OCI-LY7 (cell line): ENCODE measurements around the gene COL9A3. TPM values are rescaled to one million over a fixed set of nuclear protein-coding genes. Genes with fewer than 3 reads are reported as not detected.

Source experiments
- BruUV-seq: library from RNA; stranded (reverse); fragments of 400-500 nt; replicated peaks from 2 replicates; lab custom pipeline; 2021; lab: Mats Ljungman, UMichigan
- CTCF ChIA-PET: fragments of 300-600 bp; sonication (Branson Sonifier 250); formaldehyde crosslinking; loops from one replicate; lab custom pipeline; 2022; ENCODE audit warnings: antibody characterized with exemption; ENCODE audit not compliant: unreplicated experiment; lab: Charles Lee
- POLR2A ChIA-PET: fragments of 300-600 bp; sonication (Branson Sonifier 250); formaldehyde crosslinking; loops from one replicate; lab custom pipeline; 2022; ENCODE audit warnings: antibody characterized with exemption; lab: Charles Lee
- DNase-seq: peaks from one replicate; pipeline ENCODE4 v3.0.0-alpha.2; 2015; ENCODE audit warnings: low spot score
- H2AFZ ChIP-seq: fragments of 200-600 bp; sonication (generic), shearing (Covaris generic); 2 replicates; pipeline ENCODE4 v1.6.1; 2014; ENCODE audit warnings: mild to moderate bottlenecking, antibody characterized with exemption, low read length, moderate library complexity
- H3K27ac ChIP-seq: fragments of 200-600 bp; sonication (generic); 2 replicates; pipeline ENCODE4 v1.5.1; 2014; ENCODE audit warnings: mixed run types, low read depth, mild to moderate bottlenecking, moderate library complexity, low read length, inconsistent platforms; ENCODE audit not compliant: poor library complexity, severe bottlenecking
- H3K36me3 ChIP-seq: fragments of 200-600 bp; sonication (generic); 2 replicates; pipeline ENCODE4 v1.6.1; 2014; ENCODE audit warnings: mild to moderate bottlenecking, antibody characterized with exemption, low read length, moderate library complexity, mixed read lengths; ENCODE audit not compliant: insufficient read depth
- H3K4me1 ChIP-seq: fragments of 200-600 bp; sonication (generic); 2 replicates; pipeline ENCODE4 v1.5.1; 2014; ENCODE audit warnings: mild to moderate bottlenecking, low read length; ENCODE audit not compliant: insufficient read depth, poor library complexity, severe bottlenecking
- H3K4me2 ChIP-seq: fragments of 200-600 bp; sonication (generic); 2 replicates; pipeline ENCODE4 v1.6.1; 2014; ENCODE audit warnings: mild to moderate bottlenecking, low read length
- H3K4me3 ChIP-seq: fragments of 200-600 bp; sonication (generic); 2 replicates; pipeline ENCODE4 v1.5.1; 2014; ENCODE audit warnings: mild to moderate bottlenecking, low read depth, low read length; ENCODE audit not compliant: poor library complexity, severe bottlenecking
- H3K79me2 ChIP-seq: fragments of 200-600 bp; sonication (generic); 2 replicates; pipeline ENCODE4 v1.6.1; 2016; ENCODE audit warnings: low read depth, mild to moderate bottlenecking, low read length, moderate library complexity, mixed read lengths; ENCODE audit not compliant: insufficient read depth
- H3K9me2 ChIP-seq: fragments of 200-600 bp; sonication (generic); 2 replicates; pipeline ENCODE4 v1.6.1; 2016; ENCODE audit warnings: mild to moderate bottlenecking, low read length, mixed read lengths; ENCODE audit not compliant: insufficient read depth
- H3K9me3 ChIP-seq: fragments of 200-600 bp; sonication (generic); 2 replicates; pipeline ENCODE4 v1.6.1; 2014; ENCODE audit warnings: mild to moderate bottlenecking, mixed run types, low read length, mixed read lengths
- H4K20me1 ChIP-seq: fragments of 200-600 bp; sonication (generic); 2 replicates; pipeline ENCODE4 v1.6.1; 2014; ENCODE audit warnings: mild to moderate bottlenecking, antibody characterized with exemption, low read length, moderate library complexity, mixed read lengths; ENCODE audit not compliant: insufficient read depth
- CTCF ChIP-seq: fragments of 200-600 bp; sonication (generic); conservative IDR thresholded peaks from 2 replicates; pipeline ENCODE4 v1.5.1; 2014; ENCODE audit warnings: mild to moderate bottlenecking, antibody characterized with exemption, low read length, moderate library complexity, mixed read lengths
- EZH2phosphoT487 ChIP-seq: fragments of 200-600 bp; sonication (generic); IDR thresholded peaks from 2 replicates; pipeline ENCODE4 v1.6.1; 2018; ENCODE audit warnings: low read depth, borderline replicate concordance, mild to moderate bottlenecking, mixed run types, antibody characterized with exemption, low read length, moderate library complexity, mixed read lengths
- intact Hi-C: fragments of 100-400 bp; cut with micrococcal nuclease; formaldehyde crosslinking; loops from one replicate; pipeline ENCODE4 v1.10.0; 2022; ENCODE audit not compliant: unreplicated experiment
- total RNA-seq, 2 experiments: library from RNA; depleted of rRNA in 1 of 2; stranded (reverse); fragments of >200 nt in 1 of 2; shearing (Covaris generic) in 1 of 2; gene quantifications; 2 replicates each; pipeline ENCODE4 v1.2.3, GENCODE V29; 2014 to 2022

The COL9A3 gene
- total RNA-seq, 2 experiments from 2014 or later: 1.7 to 5.2 TPM

GRCh38 chr20:62849431-62849830, 32.6 kb downstream of the COL9A3 start:
- H3K4me3 ChIP-seq: no peak overlapping the region
- H3K4me1 ChIP-seq: peaks cover 9% of the 10 kb centered on the region
- DNase-seq: no peak
- H4K20me1 ChIP-seq: no peaks in the 10 kb centered on the region
- POLR2A ChIA-PET: no interaction called here
- no peaks in the 10 kb centered on the region for H3K9me3 ChIP-seq
- H3K27ac ChIP-seq: no peak overlapping the region
- H3K4me2 ChIP-seq: no peak overlapping the region
- H2AFZ ChIP-seq: no peak overlapping the region
- BruUV-seq: no TSS peak
- no peaks in the 10 kb centered on the region for H3K9me2 ChIP-seq
- CTCF ChIA-PET: no interaction called here
- H3K79me2 ChIP-seq: no peaks in the 10 kb centered on the region
- H3K36me3 ChIP-seq: peaks cover 39% of the 10 kb centered on the region
- intact Hi-C loops: no loop called here
- TF ChIP-seq EZH2phosphoT487: no peak
- TF ChIP-seq CTCF: no peak

GRCh38 chr20:62850333-62850974, 33.6 kb downstream of the COL9A3 start:
- no peak overlapping the region for H2AFZ ChIP-seq
- BruUV-seq: no TSS peak
- H3K36me3 ChIP-seq: peaks cover 46% of the 10 kb centered on the region
- intact Hi-C loops: no loop called here
- H3K4me1 ChIP-seq: peaks cover 9% of the 10 kb centered on the region
- no peak overlapping the region for H3K4me3 ChIP-seq
- no peak overlapping the region for H3K27ac ChIP-seq
- no peaks in the 10 kb centered on the region for H4K20me1 ChIP-seq
- H3K9me3 ChIP-seq: no peaks in the 10 kb centered on the region
- ChIA-PET POLR2A (no interaction called here), CTCF (no interaction called here)
- no peaks in the 10 kb centered on the region for H3K79me2 ChIP-seq
- no peak overlapping the region for H3K4me2 ChIP-seq
- no peak for DNase-seq
- TF ChIP-seq EZH2phosphoT487: no peak
- no peak for TF ChIP-seq CTCF
- H3K9me2 ChIP-seq: no peaks in the 10 kb centered on the region

GRCh38 chr20:62852196-62852595, 35.3 kb downstream of the COL9A3 start:
- TF ChIP-seq CTCF (no peak), EZH2phosphoT487 (no peak)
- H3K4me2 ChIP-seq: no peak overlapping the region
- no peaks in the 10 kb centered on the region for H3K79me2 ChIP-seq
- no peaks in the 10 kb centered on the region for H3K9me3 ChIP-seq
- no peaks in the 10 kb centered on the region for H3K9me2 ChIP-seq
- ChIA-PET CTCF (no interaction called here), POLR2A (no interaction called here)
- intact Hi-C loops: no loop called here
- DNase-seq: no peak
- no peak overlapping the region for H2AFZ ChIP-seq
- no TSS peak for BruUV-seq
- no peaks in the 10 kb centered on the region for H4K20me1 ChIP-seq
- H3K27ac ChIP-seq: no peak overlapping the region
- no peak overlapping the region for H3K4me3 ChIP-seq
- peaks cover 9% of the 10 kb centered on the region for H3K4me1 ChIP-seq
- peaks cover 45% of the 10 kb centered on the region for H3K36me3 ChIP-seq
